GM12878 (cell line): ENCODE measurements around the gene SLC22A7. TPM values are rescaled to one million over a fixed set of nuclear protein-coding genes. Genes with fewer than 3 reads are reported as not detected.
A peak's percentile ranks its signal among the peaks of the same experiment; 100 is the strongest.

ENCODE experiments used
- ATAC-seq: fragments of 200-7000 bp; cut with Tn5 transposase; 3 replicates; pipeline ENCODE4 v1.9.1; 2020; ENCODE audit warnings: mild to moderate bottlenecking, moderate library complexity
- BruUV-seq: library from RNA; stranded (reverse); fragments of 400-500 nt; replicated peaks from 2 replicates; lab custom pipeline; 2021; lab: Mats Ljungman, UMichigan
- CTCF ChIA-PET: fragments of 300-600 bp; sonication (Branson Sonifier 250); formaldehyde crosslinking; extraction: SDS; loops from one replicate; lab custom pipeline; 2021; ENCODE audit warnings: inconsistent platforms; lab: Yijun Ruan, JAX
- POLR2A ChIA-PET: fragments of 350-600 bp; formaldehyde crosslinking; extraction: SDS; loops from one replicate; lab custom pipeline; 2021; ENCODE audit warnings: inconsistent platforms; lab: Charles Lee
- RAD21 ChIA-PET: fragments of 300-600 bp; sonication (Branson Sonifier 250); formaldehyde crosslinking; loops from one replicate; lab custom pipeline; 2023; ENCODE audit warnings: antibody characterized with exemption; ENCODE audit not compliant: unreplicated experiment; lab: Charles Lee
- SMC1A ChIA-PET: fragments of 300-600 bp; sonication (Branson Sonifier 250); formaldehyde crosslinking; loops from one replicate; lab custom pipeline; 2023; ENCODE audit not compliant: unreplicated experiment, uncharacterized antibody; lab: Charles Lee
- DNase-seq: peaks from one replicate; pipeline ENCODE4 v3.0.0-alpha.2; 2011; ENCODE audit warnings: low read depth, low spot score
- FAIRE-seq: peaks from 3 replicates; lab custom pipeline; 2011; peaks lifted over from hg19 to GRCh38; lab: Jason Lieb, UNC
- H2AFZ ChIP-seq: 2 replicates; pipeline ENCODE4 v1.6.0; 2011; ENCODE audit warnings: low read depth, low read length, control low read depth; ENCODE audit not compliant: control insufficient read depth
- H3K27ac ChIP-seq: 2 replicates; pipeline ENCODE4 v1.5.1; 2011; ENCODE audit warnings: control low read depth; ENCODE audit not compliant: control insufficient read depth, insufficient read depth
- H3K27me3 ChIP-seq, 2 experiments: replicated peaks in 1 of 2; 2 replicates each; pipeline versions ENCODE4 v1.6.0 to v1.6.1; 2011; ENCODE audit warnings: low read length in 1 of 2; ENCODE audit not compliant: control insufficient read depth in 2 of 2, insufficient read depth in 2 of 2
- H3K36me3 ChIP-seq, 2 experiments: 2 replicates each; pipeline ENCODE4 v1.5.1; 2011; ENCODE audit warnings: low read length in 1 of 2; ENCODE audit not compliant: control insufficient read depth in 2 of 2, insufficient read depth in 2 of 2
- H3K4me1 ChIP-seq: 2 replicates; pipeline ENCODE4 v1.6.1; 2011; ENCODE audit warnings: mild to moderate bottlenecking, low read length, moderate library complexity, mixed read lengths; ENCODE audit not compliant: control insufficient read depth, insufficient read depth
- H3K4me2 ChIP-seq: 2 replicates; pipeline ENCODE4 v1.6.0; 2011; ENCODE audit warnings: control low read depth; ENCODE audit not compliant: control insufficient read depth, insufficient read depth
- H3K4me3 ChIP-seq: fragments of 200-600 bp; sonication (generic); 2 replicates; pipeline ENCODE4 v1.5.1; 2016
- H3K79me2 ChIP-seq: 2 replicates; pipeline ENCODE4 v1.6.0; 2011; ENCODE audit warnings: low read length; ENCODE audit not compliant: control insufficient read depth, insufficient read depth
- H3K9ac ChIP-seq: 2 replicates; pipeline ENCODE4 v1.8.0; 2011; ENCODE audit warnings: low read length, control low read depth, mixed read lengths; ENCODE audit not compliant: control insufficient read depth, insufficient read depth
- H3K9me3 ChIP-seq: replicated peaks from 3 replicates; pipeline ENCODE4 v1.5.1; 2011; ENCODE audit warnings: mild to moderate bottlenecking, low read length; ENCODE audit not compliant: control insufficient read depth, insufficient read depth
- H4K20me1 ChIP-seq: 2 replicates; pipeline ENCODE4 v1.6.0; 2011; ENCODE audit not compliant: control insufficient read depth, insufficient read depth
- BACH1 ChIP-seq: fragments of 450-650 bp; IDR thresholded peaks from 2 replicates; pipeline ENCODE4 v1.6.1; 2017; ENCODE audit warnings: mild to moderate bottlenecking, borderline replicate concordance
- CBX3 ChIP-seq: fragments of 200-600 bp; sonication (generic); IDR thresholded peaks from 2 replicates; pipeline ENCODE4 v1.6.1; 2016; ENCODE audit warnings: low read depth, borderline replicate concordance
- JUNB ChIP-seq: IDR thresholded peaks from 2 replicates; pipeline ENCODE4 v1.6.1; 2016; ENCODE audit warnings: antibody characterized with exemption, mild to moderate bottlenecking
- NR2C2 ChIP-seq: IDR thresholded peaks from 2 replicates; pipeline ENCODE4 v1.6.1; 2011; ENCODE audit warnings: borderline replicate concordance, low read depth; ENCODE audit not compliant: control insufficient read depth, insufficient read length
- RAD21 ChIP-seq: IDR thresholded peaks from 2 replicates; pipeline ENCODE4 v1.6.1; 2011; ENCODE audit warnings: mild to moderate bottlenecking, low read depth, low read length, moderate library complexity; ENCODE audit not compliant: insufficient read depth
- RB1 ChIP-seq: fragments of 450-650 bp; formaldehyde crosslinking; IDR thresholded peaks from 2 replicates; pipeline ENCODE4 v1.6.1; 2017; ENCODE audit warnings: mild to moderate bottlenecking, borderline replicate concordance
- SPI1 ChIP-seq: IDR thresholded peaks from 2 replicates; pipeline ENCODE4 v1.6.1; 2011; ENCODE audit warnings: low read depth, mild to moderate bottlenecking, low read length, moderate library complexity, borderline replicate concordance; ENCODE audit not compliant: insufficient read depth
- YY1 ChIP-seq: IDR thresholded peaks from 2 replicates; pipeline ENCODE4 v1.6.1; 2011; ENCODE audit warnings: low read depth, mild to moderate bottlenecking, low read length
- in situ Hi-C: fragments of 300-500 bp; cut with MboI; formaldehyde crosslinking; loops from 9 replicates; pipeline ENCODE4 v1.14.3; 2018; ENCODE audit warnings: mixed read lengths
- intact Hi-C: fragments of 100-400 bp; cut with micrococcal nuclease; formaldehyde crosslinking; loops from one replicate; pipeline ENCODE4 v1.14.2; 2022; ENCODE audit not compliant: unreplicated experiment
- polyA plus RNA-seq, 11 experiments: library from polyadenylated mRNA; depleted of rRNA in 4 of 11; unstranded in 6 of 11; stranded (reverse) in 5 of 11; fragments of >200 nt; fragmentation: Nextera tagmentation in 4 of 11; fragmentation: Illumina TruSeq in 1 of 11; extraction: Ambion mirVana in 4 of 11; extraction: Trizol in 1 of 11; gene quantifications; 1 replicate in 1 of 11; 2 replicates in 10 of 11; pipeline versions ENCODE4 v1.2.1 to v1.2.3, GENCODE V29; 2011 to 2016; ENCODE audit warnings: inconsistent platforms in 2 of 11, missing spikeins in 2 of 11, low read depth in 1 of 11
- total RNA-seq, 4 experiments: library from RNA; depleted of rRNA in 3 of 4; stranded (reverse); fragments of >200 nt in 3 of 4; fragmentation: Illumina TruSeq in 1 of 4; extraction: Trizol in 1 of 4; gene quantifications; 2 replicates each; pipeline versions ENCODE4 v1.2.1 to v1.2.3, GENCODE V29; 2013 to 2021
- TF ChIP-seq, protein P1 (sequence below), 3 experiments: IDR thresholded peaks in 2 of 3; conservative IDR thresholded peaks in 1 of 3; 2 replicates each; pipeline ENCODE4 v1.5.1; 2011; ENCODE audit warnings: low read depth in 3 of 3, low read length in 3 of 3, mild to moderate bottlenecking in 3 of 3, control low read depth in 2 of 3, moderate library complexity in 2 of 3, inconsistent platforms in 1 of 3, mixed read lengths in 1 of 3; ENCODE audit not compliant: control insufficient read depth in 2 of 3, insufficient read depth in 1 of 3; ENCODE audit errors: extremely low read depth in 1 of 3
- TF ChIP-seq, protein P2 (sequence below): IDR thresholded peaks from 2 replicates; pipeline ENCODE4 v1.6.1; 2011; ENCODE audit warnings: low read depth, low read length, improper control_type of control experiment, borderline replicate concordance

The SLC22A7 gene
- total and polyA plus RNA-seq, 10 of the 15 experiments (the other 5 are each of a cell fraction or from before 2014, with no cell fraction given), result 0.08 to 0.31 TPM; not detected in 8

DNA sequence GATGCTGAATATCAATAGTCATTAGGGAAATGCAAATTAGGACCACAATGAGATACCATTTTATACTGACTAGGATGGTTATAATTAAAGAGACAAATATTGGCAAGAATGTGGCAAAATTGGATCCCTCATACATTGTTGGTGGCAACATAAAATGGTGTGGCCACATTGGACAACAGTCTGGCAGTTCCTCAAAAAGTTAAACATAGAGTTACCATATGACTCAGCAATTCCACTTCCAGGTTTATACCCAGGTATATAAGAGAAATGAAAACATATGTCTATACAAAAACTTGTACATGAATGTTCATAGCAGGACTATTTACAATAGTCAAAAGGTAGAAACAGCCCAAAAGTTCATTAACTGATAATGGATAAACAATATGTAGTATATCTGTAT, 12.6 kb downstream of the SLC22A7 start:
- no peaks in the 10 kb centered on the region for H3K9me3 ChIP-seq
- SMC1A ChIA-PET, result interaction anchor here (4.1 kb wide), 1 partner anchor 12 kb away, joined by 21 read pairs; no protein-coding TSS in a partner anchor
- in situ Hi-C loops (no loop called here), intact Hi-C loops (no loop called here)
- POLR2A ChIA-PET, result no interaction called here
- no peak overlapping the region for H2AFZ ChIP-seq
- CTCF ChIA-PET, result no interaction called here
- no peak overlapping the region for H3K4me3 ChIP-seq
- TF ChIP-seq NR2C2, result no peak
- no peak for TF ChIP-seq RAD21
- TF ChIP-seq CBX3, result no peak
- TF ChIP-seq YY1, result no peak
- TF ChIP-seq, protein P1, sequence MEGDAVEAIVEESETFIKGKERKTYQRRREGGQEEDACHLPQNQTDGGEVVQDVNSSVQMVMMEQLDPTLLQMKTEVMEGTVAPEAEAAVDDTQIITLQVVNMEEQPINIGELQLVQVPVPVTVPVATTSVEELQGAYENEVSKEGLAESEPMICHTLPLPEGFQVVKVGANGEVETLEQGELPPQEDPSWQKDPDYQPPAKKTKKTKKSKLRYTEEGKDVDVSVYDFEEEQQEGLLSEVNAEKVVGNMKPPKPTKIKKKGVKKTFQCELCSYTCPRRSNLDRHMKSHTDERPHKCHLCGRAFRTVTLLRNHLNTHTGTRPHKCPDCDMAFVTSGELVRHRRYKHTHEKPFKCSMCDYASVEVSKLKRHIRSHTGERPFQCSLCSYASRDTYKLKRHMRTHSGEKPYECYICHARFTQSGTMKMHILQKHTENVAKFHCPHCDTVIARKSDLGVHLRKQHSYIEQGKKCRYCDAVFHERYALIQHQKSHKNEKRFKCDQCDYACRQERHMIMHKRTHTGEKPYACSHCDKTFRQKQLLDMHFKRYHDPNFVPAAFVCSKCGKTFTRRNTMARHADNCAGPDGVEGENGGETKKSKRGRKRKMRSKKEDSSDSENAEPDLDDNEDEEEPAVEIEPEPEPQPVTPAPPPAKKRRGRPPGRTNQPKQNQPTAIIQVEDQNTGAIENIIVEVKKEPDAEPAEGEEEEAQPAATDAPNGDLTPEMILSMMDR (IDR thresholded peaks at IDR 0.05 in 2 of 3, conservative IDR thresholded peaks at IDR 0.05 in 1 of 3; ENCODE audit: control insufficient read depth in 2 of 3, extremely low read depth in 1 of 3, insufficient read depth in 1 of 3, low read depth in 3 of 3, low read length in 3 of 3), result no peak
- TF ChIP-seq RB1, result no peak
- peak; percentile 72 for TF ChIP-seq SPI1
- peak; percentile 24; the same call in 1 of the 2 replicates for TF ChIP-seq JUNB
- 0 out of 2 replicates have a peak, but pooled peaks have one; percentile 48 for TF ChIP-seq BACH1
- TF ChIP-seq, protein P2, sequence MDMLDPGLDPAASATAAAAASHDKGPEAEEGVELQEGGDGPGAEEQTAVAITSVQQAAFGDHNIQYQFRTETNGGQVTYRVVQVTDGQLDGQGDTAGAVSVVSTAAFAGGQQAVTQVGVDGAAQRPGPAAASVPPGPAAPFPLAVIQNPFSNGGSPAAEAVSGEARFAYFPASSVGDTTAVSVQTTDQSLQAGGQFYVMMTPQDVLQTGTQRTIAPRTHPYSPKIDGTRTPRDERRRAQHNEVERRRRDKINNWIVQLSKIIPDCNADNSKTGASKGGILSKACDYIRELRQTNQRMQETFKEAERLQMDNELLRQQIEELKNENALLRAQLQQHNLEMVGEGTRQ, result no peak
- no peaks in the 10 kb centered on the region for H3K79me2 ChIP-seq
- no peaks in the 10 kb centered on the region for H3K27me3 ChIP-seq
- H3K9ac ChIP-seq, result no peak overlapping the region
- BruUV-seq, result no TSS peak
- H4K20me1 ChIP-seq, result no peaks in the 10 kb centered on the region
- H3K4me2 ChIP-seq, result no peak overlapping the region
- H3K36me3 ChIP-seq, result no peaks in the 10 kb centered on the region
- DNase-seq (no peak), FAIRE-seq (no peak), ATAC-seq (no peak)
- peaks cover 13% of the 10 kb centered on the region for H3K4me1 ChIP-seq
- H3K27ac ChIP-seq, result no peak overlapping the region
- RAD21 ChIA-PET, result no interaction called here
